Thyroid gland (tissue), 4 donors: Measurements from ENCODE around the gene OR4C5.

Experiments used
- POLR2A ChIP-seq, 2 donors: fragments of 450-650 bp; IDR thresholded peaks; one replicate each; pipeline ENCODE4 v1.6.1; 2017; ENCODE audit warnings: antibody characterized with exemption in 2 of 2, mild to moderate bottlenecking in 2 of 2, moderate library complexity in 1 of 2
- TF ChIP-seq, protein P1 (sequence below), 6 experiments: fragments of 200-600 bp in 3 of 6; fragments of 450-650 bp in 3 of 6; sonication (generic) in 3 of 6; IDR thresholded peaks; one replicate each; pipeline ENCODE4 v1.5.1; 2016 to 2019; ENCODE audit warnings: antibody characterized with exemption in 6 of 6, mild to moderate bottlenecking in 2 of 6, inconsistent platforms in 1 of 6, moderate library complexity in 1 of 6

GRCh38 chr11:48354013-48354412, 12.3 kb downstream of the OR4C5 start:
- TF ChIP-seq, protein P1, sequence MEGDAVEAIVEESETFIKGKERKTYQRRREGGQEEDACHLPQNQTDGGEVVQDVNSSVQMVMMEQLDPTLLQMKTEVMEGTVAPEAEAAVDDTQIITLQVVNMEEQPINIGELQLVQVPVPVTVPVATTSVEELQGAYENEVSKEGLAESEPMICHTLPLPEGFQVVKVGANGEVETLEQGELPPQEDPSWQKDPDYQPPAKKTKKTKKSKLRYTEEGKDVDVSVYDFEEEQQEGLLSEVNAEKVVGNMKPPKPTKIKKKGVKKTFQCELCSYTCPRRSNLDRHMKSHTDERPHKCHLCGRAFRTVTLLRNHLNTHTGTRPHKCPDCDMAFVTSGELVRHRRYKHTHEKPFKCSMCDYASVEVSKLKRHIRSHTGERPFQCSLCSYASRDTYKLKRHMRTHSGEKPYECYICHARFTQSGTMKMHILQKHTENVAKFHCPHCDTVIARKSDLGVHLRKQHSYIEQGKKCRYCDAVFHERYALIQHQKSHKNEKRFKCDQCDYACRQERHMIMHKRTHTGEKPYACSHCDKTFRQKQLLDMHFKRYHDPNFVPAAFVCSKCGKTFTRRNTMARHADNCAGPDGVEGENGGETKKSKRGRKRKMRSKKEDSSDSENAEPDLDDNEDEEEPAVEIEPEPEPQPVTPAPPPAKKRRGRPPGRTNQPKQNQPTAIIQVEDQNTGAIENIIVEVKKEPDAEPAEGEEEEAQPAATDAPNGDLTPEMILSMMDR (IDR thresholded peaks at IDR 0.05): no peak
- no peak for TF ChIP-seq POLR2A (IDR thresholded peaks at IDR 0.05)
